CD14-positive monocyte (primary cell): ENCODE data around the gene MINPP1. TPM values are rescaled to one million over a fixed set of nuclear protein-coding genes. Genes with fewer than 3 reads are reported as not detected.
"Not testable (repeated sequence)": the region's sequence is repeated elsewhere in the genome, so short reads cannot be mapped to it uniquely, and the experiment has no call there.

Experiments
- DNase-seq, 3 donors: peaks; one replicate each; pipeline ENCODE4 v3.0.0-alpha.2; 2011 to 2022
- H2AFZ ChIP-seq: 2 replicates; pipeline ENCODE4 v1.6.0; 2012; ENCODE audit warnings: mild to moderate bottlenecking, low read depth, low read length, inconsistent platforms; ENCODE audit not compliant: insufficient read depth, poor library complexity, severe bottlenecking
- H3K27ac ChIP-seq, 2 donors: 1 replicate in 1 of 2; 2 replicates in 1 of 2; pipeline ENCODE4 v1.5.1; 2012 to 2013; ENCODE audit warnings: low read length in 2 of 2, control low read depth in 1 of 2, inconsistent platforms in 1 of 2, low read depth in 1 of 2, mild to moderate bottlenecking in 1 of 2
- H3K27me3 ChIP-seq, 2 donors: one replicate each; pipeline versions ENCODE4 v1.6.0 to v1.6.1; 2011 to 2013; ENCODE audit warnings: low read length in 2 of 2; ENCODE audit not compliant: control insufficient read depth in 2 of 2, insufficient read depth in 2 of 2
- H3K36me3 ChIP-seq, 2 donors: replicated peaks in 1 of 2; 1 replicate in 1 of 2; 2 replicates in 1 of 2; pipeline versions ENCODE4 v1.5.1 to v1.6.1; 2012 to 2013; ENCODE audit warnings: low read length in 2 of 2, control low read depth in 1 of 2, inconsistent platforms in 1 of 2, mild to moderate bottlenecking in 1 of 2; ENCODE audit not compliant: insufficient read depth in 2 of 2, control insufficient read depth in 1 of 2
- H3K4me1 ChIP-seq, 2 donors: 1 replicate in 1 of 2; 2 replicates in 1 of 2; pipeline versions ENCODE4 v1.5.1 to v1.6.1; 2012 to 2013; ENCODE audit warnings: low read length in 2 of 2, control low read depth in 1 of 2, inconsistent platforms in 1 of 2, mild to moderate bottlenecking in 1 of 2, moderate library complexity in 1 of 2; ENCODE audit not compliant: insufficient read depth in 2 of 2, control insufficient read depth in 1 of 2
- H3K4me2 ChIP-seq: replicated peaks from 2 replicates; pipeline ENCODE3; 2012; ENCODE audit warnings: low read length, moderate library complexity, mild to moderate bottlenecking; ENCODE audit not compliant: poor library complexity, severe bottlenecking; ENCODE audit errors: extremely low read depth
- H3K4me3 ChIP-seq, 3 experiments: fragments of 200-600 bp in 1 of 3; sonication (generic) in 1 of 3; replicated peaks in 1 of 3; 1 replicate in 2 of 3; 2 replicates in 1 of 3; pipeline ENCODE4 v1.5.1; 2011 to 2013; ENCODE audit warnings: low read length in 3 of 3, mild to moderate bottlenecking in 3 of 3, control low read depth in 2 of 3, low read depth in 2 of 3, inconsistent platforms in 1 of 3, moderate library complexity in 1 of 3
- H3K79me2 ChIP-seq: 2 replicates; pipeline ENCODE4 v1.6.0; 2012; ENCODE audit warnings: mild to moderate bottlenecking, control low read depth, inconsistent platforms, low read length, moderate library complexity; ENCODE audit not compliant: insufficient read depth
- H3K9ac ChIP-seq: 2 replicates; pipeline ENCODE4 v1.6.0; 2017; ENCODE audit warnings: low read length, mild to moderate bottlenecking; ENCODE audit not compliant: insufficient read depth, poor library complexity, severe bottlenecking
- H3K9me3 ChIP-seq, 2 donors: replicated peaks in 1 of 2; 1 replicate in 1 of 2; 2 replicates in 1 of 2; pipeline versions ENCODE4 v1.5.1 to v1.6.1; 2012 to 2013; ENCODE audit warnings: low read length in 2 of 2, control low read depth in 1 of 2; ENCODE audit not compliant: control insufficient read depth in 1 of 2, insufficient read depth in 1 of 2
- H4K20me1 ChIP-seq: 2 replicates; pipeline ENCODE4 v1.6.0; 2012; ENCODE audit warnings: mild to moderate bottlenecking, low read length, control low read depth, moderate library complexity; ENCODE audit not compliant: insufficient read depth
- H3K27ac Mint-ChIP-seq, 7 donors: one replicate each; pipeline ENCODE4 v1.8.0; 2020; ENCODE audit warnings: mild to moderate bottlenecking in 7 of 7, mixed read lengths in 7 of 7, moderate library complexity in 6 of 7, inconsistent platforms in 2 of 7
- H3K27me3 Mint-ChIP-seq, 3 donors: one replicate each; pipeline ENCODE4 v1.8.0; 2021 to 2022; ENCODE audit warnings: low read depth in 3 of 3, mild to moderate bottlenecking in 3 of 3, mixed read lengths in 3 of 3, moderate library complexity in 3 of 3, inconsistent platforms in 1 of 3
- H3K36me3 Mint-ChIP-seq, 2 donors: one replicate each; pipeline ENCODE4 v1.8.0; 2020; ENCODE audit warnings: mixed read lengths in 2 of 2, inconsistent platforms in 1 of 2, mild to moderate bottlenecking in 1 of 2
- H3K4me1 Mint-ChIP-seq: one replicate; pipeline ENCODE4 v1.8.0; 2020; ENCODE audit warnings: mild to moderate bottlenecking, mixed read lengths
- H3K4me3 Mint-ChIP-seq, 2 donors: one replicate each; pipeline ENCODE4 v1.8.0; 2020; ENCODE audit warnings: mild to moderate bottlenecking in 2 of 2, mixed read lengths in 2 of 2, moderate library complexity in 1 of 2
- H3K9me3 Mint-ChIP-seq, 7 donors: one replicate each; pipeline ENCODE4 v1.8.0; 2020 to 2022; ENCODE audit warnings: mixed read lengths in 7 of 7, mild to moderate bottlenecking in 6 of 7, moderate library complexity in 6 of 7, inconsistent platforms in 2 of 7
- WGBS: methylation state at CpG from one replicate; pipeline ENCODE4 v1.1.5; 2013; ENCODE audit warnings: missing lambda C conversion rate; ENCODE audit not compliant: insufficient coverage; 5-methylcytosine and 5-hydroxymethylcytosine counted together
- intact Hi-C, 2 donors: fragments of 100-400 bp; cut with micrococcal nuclease; formaldehyde crosslinking; loops; one replicate each; pipeline versions ENCODE4 v1.15.0 to v1.15.1; 2023
- polyA plus RNA-seq, 3 donors: library from polyadenylated mRNA; depleted of rRNA in 1 of 3; unstranded in 2 of 3; stranded (reverse) in 1 of 3; fragments of 300-500 nt in 2 of 3; fragments of >200 nt in 1 of 3; fragmentation: Illumina TruSeq in 2 of 3; gene quantifications; 1 replicate in 2 of 3; 2 replicates in 1 of 3; pipeline ENCODE4 v1.2.3, GENCODE V29; 2012 to 2021

Gene MINPP1
- polyA plus RNA-seq, 3 donors, result 1.7 to 9.7 (median 9.0) TPM

DNA sequence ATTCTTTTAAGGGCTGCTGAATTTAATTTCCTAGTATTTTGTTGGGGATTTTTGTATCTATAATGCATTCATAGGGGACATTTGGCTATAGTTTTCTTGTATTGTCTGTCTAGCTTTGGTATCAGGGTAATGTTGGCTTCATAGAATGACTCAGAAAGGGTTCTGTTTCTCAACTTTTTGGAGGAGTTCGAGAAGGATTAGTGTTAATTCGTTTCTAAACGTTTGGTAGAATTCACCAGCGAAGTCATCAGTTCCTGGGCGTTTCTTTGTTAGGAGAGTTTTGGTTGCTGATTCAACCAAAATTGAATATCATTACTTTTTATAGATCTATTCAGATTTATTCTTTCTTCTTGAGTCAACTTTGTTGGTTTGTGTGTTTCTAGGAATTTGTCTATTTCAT lies 9.2 kb upstream of the MINPP1 start:
- intact Hi-C loops, H3K27me3 ChIP-seq: not testable (repeated sequence)
- whole genome bisulfite sequencing, result no CpG with 5 or more reads among the region's 5 CpGs

GRCh38 chr10:87497386-87497785 lies 7.3 kb upstream of the MINPP1 start:
- H3K4me1 ChIP-seq, H4K20me1 ChIP-seq, H3K4me3 Mint-ChIP-seq, H3K79me2 ChIP-seq, H3K4me1 Mint-ChIP-seq, H3K27ac ChIP-seq, H3K27me3 ChIP-seq, H2AFZ ChIP-seq, H3K36me3 Mint-ChIP-seq, H3K9me3 Mint-ChIP-seq, H3K9ac ChIP-seq, H3K9me3 ChIP-seq, H3K27me3 Mint-ChIP-seq, H3K4me3 ChIP-seq, H3K4me2 ChIP-seq, H3K27ac Mint-ChIP-seq, intact Hi-C loops, H3K36me3 ChIP-seq, DNase-seq: not testable (repeated sequence)
- WGBS, result no CpG with 5 or more reads among the region's 2 CpGs

More for the DNA sequence above, 9.2 kb upstream of the MINPP1 start:
- DNase-seq, H3K9me3 ChIP-seq, H3K27me3 Mint-ChIP-seq, H2AFZ ChIP-seq, H3K4me1 ChIP-seq, H3K9ac ChIP-seq, H3K9me3 Mint-ChIP-seq, H3K4me3 ChIP-seq, H3K36me3 Mint-ChIP-seq, H4K20me1 ChIP-seq, H3K27ac ChIP-seq, H3K79me2 ChIP-seq, H3K4me3 Mint-ChIP-seq, H3K4me2 ChIP-seq, H3K27ac Mint-ChIP-seq, H3K4me1 Mint-ChIP-seq, H3K36me3 ChIP-seq: not testable (repeated sequence)

- H4K20me1 ChIP-seq, H3K4me2 ChIP-seq, H3K27ac Mint-ChIP-seq, H3K9me3 Mint-ChIP-seq, H3K27me3 ChIP-seq, H3K4me1 ChIP-seq, H3K79me2 ChIP-seq, H3K36me3 ChIP-seq, H3K9ac ChIP-seq, H3K27ac ChIP-seq, H3K4me1 Mint-ChIP-seq, H3K36me3 Mint-ChIP-seq, H2AFZ ChIP-seq, H3K4me3 Mint-ChIP-seq, H3K27me3 Mint-ChIP-seq, H3K9me3 ChIP-seq, H3K4me3 ChIP-seq, intact Hi-C loops, DNase-seq: not testable (repeated sequence)
- WGBS, result no CpG with 5 or more reads among the region's 4 CpGs
Observed at GRCh38 chr10:87498106-87498789, 6.4 kb upstream of the MINPP1 start.
